ENCODE data around the gene BST1. TPM values are rescaled to one million over a fixed set of nuclear protein-coding genes. Genes with fewer than 3 reads are reported as not detected.

Gene BST1
- polyA plus RNA-seq, 1 donor (not counting 4 experiments of a cell fraction or from before 2014, with no cell fraction given): 1.2 TPM

DNA sequence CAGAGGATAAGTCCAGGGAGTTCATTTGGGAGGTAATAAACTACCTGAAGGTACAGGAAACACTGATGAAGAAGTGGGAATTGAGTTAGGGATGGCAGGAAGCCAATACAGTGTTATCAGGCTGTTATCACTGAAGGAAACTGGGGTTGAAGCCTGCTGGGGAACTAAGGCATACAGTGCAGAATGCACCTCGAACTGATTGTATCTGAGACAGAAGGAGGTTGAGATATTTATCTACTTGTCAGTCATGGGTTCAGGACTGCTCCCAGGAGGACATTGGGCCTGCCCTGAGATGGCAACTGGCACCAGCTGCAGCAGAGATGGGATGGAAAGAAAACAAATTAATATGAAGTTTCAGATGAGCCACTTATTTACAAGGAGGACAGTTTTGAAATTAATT is 39.8 kb downstream of the BST1 start:
- Histone ChIP-seq H3K9me3 (ENCODE audit: control insufficient read depth, low read depth, low read length) (peaks cover 2% of the 10 kb centered on the region), H2AFZ (ENCODE audit: control insufficient read depth, low read length) (no peak overlapping the region), H3K4me2 (ENCODE audit: control insufficient read depth, extremely low read depth, insufficient read depth, low read depth, low read length) (no peak overlapping the region), H4K20me1 (ENCODE audit: control insufficient read depth, extremely low read depth, insufficient read depth, low read length) (no peaks in the 10 kb centered on the region), H3K27ac (ENCODE audit: control insufficient read depth, insufficient read depth, low read length) (no peak overlapping the region), H3K9me1 (ENCODE audit: control insufficient read depth, extremely low read depth, insufficient read depth, low read length) (no peaks in the 10 kb centered on the region), H3K36me3 (ENCODE audit: control insufficient read depth in 2 of 2, extremely low read depth in 1 of 2, insufficient read depth in 2 of 2, low read length in 2 of 2) (no peaks in the 10 kb centered on the region), H3K4me3 (ENCODE audit: control insufficient read depth in 2 of 3, extremely low read depth in 1 of 3, insufficient read depth in 2 of 3, low read depth in 1 of 3, low read length in 3 of 3) (no peak overlapping the region), H3K9ac (ENCODE audit: control insufficient read depth, extremely low read depth, insufficient read depth, low read length) (no peak overlapping the region), H3K4me1 (ENCODE audit: control insufficient read depth, extremely low read depth, insufficient read depth, low read length) (no peaks in the 10 kb centered on the region), H3K79me2 (ENCODE audit: control insufficient read depth, insufficient read depth, low read length) (no peaks in the 10 kb centered on the region), H3K27me3 (ENCODE audit: control insufficient read depth, extremely low read depth, insufficient read depth, low read length) (no peaks in the 10 kb centered on the region)
- TF ChIP-seq EZH2 (IDR thresholded peaks at IDR 0.05; ENCODE audit: low read length): no peak
- TF ChIP-seq, protein P1, sequence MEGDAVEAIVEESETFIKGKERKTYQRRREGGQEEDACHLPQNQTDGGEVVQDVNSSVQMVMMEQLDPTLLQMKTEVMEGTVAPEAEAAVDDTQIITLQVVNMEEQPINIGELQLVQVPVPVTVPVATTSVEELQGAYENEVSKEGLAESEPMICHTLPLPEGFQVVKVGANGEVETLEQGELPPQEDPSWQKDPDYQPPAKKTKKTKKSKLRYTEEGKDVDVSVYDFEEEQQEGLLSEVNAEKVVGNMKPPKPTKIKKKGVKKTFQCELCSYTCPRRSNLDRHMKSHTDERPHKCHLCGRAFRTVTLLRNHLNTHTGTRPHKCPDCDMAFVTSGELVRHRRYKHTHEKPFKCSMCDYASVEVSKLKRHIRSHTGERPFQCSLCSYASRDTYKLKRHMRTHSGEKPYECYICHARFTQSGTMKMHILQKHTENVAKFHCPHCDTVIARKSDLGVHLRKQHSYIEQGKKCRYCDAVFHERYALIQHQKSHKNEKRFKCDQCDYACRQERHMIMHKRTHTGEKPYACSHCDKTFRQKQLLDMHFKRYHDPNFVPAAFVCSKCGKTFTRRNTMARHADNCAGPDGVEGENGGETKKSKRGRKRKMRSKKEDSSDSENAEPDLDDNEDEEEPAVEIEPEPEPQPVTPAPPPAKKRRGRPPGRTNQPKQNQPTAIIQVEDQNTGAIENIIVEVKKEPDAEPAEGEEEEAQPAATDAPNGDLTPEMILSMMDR (optimal IDR thresholded peaks at IDR 0.05 in 1 of 3, IDR thresholded peaks at IDR 0.05 in 1 of 3, conservative IDR thresholded peaks at IDR 0.05 in 1 of 3; ENCODE audit: extremely low read depth in 1 of 3, insufficient read depth in 2 of 3, low read length in 3 of 3): no peak
- no peak for DNase-seq (ENCODE audit: low read depth, low spot score)
- no peak for FAIRE-seq
- dilution Hi-C loops (cut with MboI; ENCODE audit: extremely low pct_ligation_motif_present, low sequenced_read_pairs): no loop called here

DNA sequence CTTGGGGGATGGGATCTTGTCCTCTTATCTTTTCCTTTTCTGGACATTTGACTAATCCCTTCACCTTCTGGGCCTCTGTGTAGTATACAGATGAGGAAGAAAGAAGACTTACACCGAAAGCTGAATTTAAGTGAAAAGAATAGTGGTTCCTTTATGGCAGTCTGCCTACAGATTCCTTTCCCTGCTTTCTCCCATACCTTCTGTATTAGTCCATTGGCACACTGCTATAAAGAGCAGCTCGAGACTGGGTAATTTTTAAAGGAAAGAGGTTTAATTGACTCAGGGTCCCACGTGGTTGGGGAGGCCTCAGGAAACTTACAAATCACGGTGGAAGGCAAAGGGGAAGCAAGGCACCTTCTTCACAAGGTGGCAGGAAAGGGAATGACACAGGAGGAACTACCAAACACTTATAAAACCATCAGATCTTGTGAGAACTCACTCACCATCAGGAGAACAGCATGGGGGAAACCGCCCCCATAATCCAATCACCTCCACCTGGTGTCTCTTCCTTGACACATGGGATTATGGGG is 41.2 kb downstream of the BST1 start:
- no peaks in the 10 kb centered on the region for H3K79me2 ChIP-seq (ENCODE audit: control insufficient read depth, insufficient read depth, low read length)
- no peaks in the 10 kb centered on the region for H4K20me1 ChIP-seq (ENCODE audit: control insufficient read depth, extremely low read depth, insufficient read depth, low read length)
- H3K4me3 ChIP-seq (ENCODE audit: control insufficient read depth in 2 of 3, extremely low read depth in 1 of 3, insufficient read depth in 2 of 3, low read depth in 1 of 3, low read length in 3 of 3): no peak overlapping the region
- dilution Hi-C loops (cut with MboI; ENCODE audit: extremely low pct_ligation_motif_present, low sequenced_read_pairs): no loop called here
- H2AFZ ChIP-seq (ENCODE audit: control insufficient read depth, low read length): no peak overlapping the region
- no peaks in the 10 kb centered on the region for H3K9me1 ChIP-seq (ENCODE audit: control insufficient read depth, extremely low read depth, insufficient read depth, low read length)
- H3K4me2 ChIP-seq (ENCODE audit: control insufficient read depth, extremely low read depth, insufficient read depth, low read depth, low read length): no peak overlapping the region
- H3K9me3 ChIP-seq (ENCODE audit: control insufficient read depth, low read depth, low read length): peaks cover 2% of the 10 kb centered on the region
- DNase-seq (ENCODE audit: low read depth, low spot score): no peak
- TF ChIP-seq EZH2 (IDR thresholded peaks at IDR 0.05; ENCODE audit: low read length): no peak
- TF ChIP-seq, protein P1 (optimal IDR thresholded peaks at IDR 0.05 in 1 of 3, IDR thresholded peaks at IDR 0.05 in 1 of 3, conservative IDR thresholded peaks at IDR 0.05 in 1 of 3; ENCODE audit: extremely low read depth in 1 of 3, insufficient read depth in 2 of 3, low read length in 3 of 3): no peak
- H3K9ac ChIP-seq (ENCODE audit: control insufficient read depth, extremely low read depth, insufficient read depth, low read length): no peak overlapping the region
- no peaks in the 10 kb centered on the region for H3K4me1 ChIP-seq (ENCODE audit: control insufficient read depth, extremely low read depth, insufficient read depth, low read length)
- FAIRE-seq: no peak
- H3K27me3 ChIP-seq (ENCODE audit: control insufficient read depth, extremely low read depth, insufficient read depth, low read length): no peaks in the 10 kb centered on the region
- H3K36me3 ChIP-seq (ENCODE audit: control insufficient read depth in 2 of 2, extremely low read depth in 1 of 2, insufficient read depth in 2 of 2, low read length in 2 of 2): no peaks in the 10 kb centered on the region
- no peak overlapping the region for H3K27ac ChIP-seq (ENCODE audit: control insufficient read depth, insufficient read depth, low read length)
